ENCODE data around the gene LAMTOR3. TPM values are rescaled to one million over a fixed set of nuclear protein-coding genes. Genes with fewer than 3 reads are reported as not detected.

Gene LAMTOR3
- total and polyA plus RNA-seq, 2 experiments from 2014 or later = 40.8 to 64.5 TPM

- no peaks in the 10 kb centered on the region for H3F3A ChIP-seq (replicated peaks; ENCODE audit: low read depth)
- no peak for DNase-seq (ENCODE audit: low spot score)
- no peaks in the 10 kb centered on the region for H3K4me1 Mint-ChIP-seq
- no peaks in the 10 kb centered on the region for H3K27me3 ChIP-seq (ENCODE audit: insufficient read depth)
- no peak overlapping the region for H3K4me2 ChIP-seq
- H4K20me1 ChIP-seq (replicated peaks; ENCODE audit: insufficient read depth) = no peaks in the 10 kb centered on the region; the same call in 1 of the 2 replicates
- H2AFZ ChIP-seq = no peak overlapping the region
- H3K9me2 ChIP-seq (ENCODE audit: insufficient read depth) = no peaks in the 10 kb centered on the region
- H3K4me1 ChIP-seq (ENCODE audit: insufficient read depth) = no peaks in the 10 kb centered on the region
- H3K27ac Mint-ChIP-seq = no peak overlapping the region
- no peak overlapping the region for H3K27ac ChIP-seq (ENCODE audit: low read depth)
- H3K4me3 ChIP-seq = no peak overlapping the region
- H3K27me3 Mint-ChIP-seq (ENCODE audit: insufficient read depth, low read depth, poor library complexity) = no peaks in the 10 kb centered on the region
- H3K4me3 Mint-ChIP-seq = no peak overlapping the region
- H3K9me3 Mint-ChIP-seq = no peaks in the 10 kb centered on the region
- peaks cover 12% of the 10 kb centered on the region; the same call in 1 of the 2 replicates for H3K36me3 ChIP-seq (ENCODE audit: insufficient read depth)
- H3K36me3 Mint-ChIP-seq (ENCODE audit: low read depth) = peaks cover 32% of the 10 kb centered on the region
- TF ChIP-seq JUNB (IDR thresholded peaks at IDR 0.05; ENCODE audit: unreplicated experiment) = no peak
- TF ChIP-seq REST (IDR thresholded peaks at IDR 0.05; ENCODE audit: unreplicated experiment) = no peak
- no peak for TF ChIP-seq STAT1 (IDR thresholded peaks at IDR 0.05; ENCODE audit: unreplicated experiment)
- TF ChIP-seq NANOG (IDR thresholded peaks at IDR 0.05; ENCODE audit: borderline replicate concordance) = no peak
- TF ChIP-seq EZH2 (IDR thresholded peaks at IDR 0.05; ENCODE audit: low read depth, unreplicated experiment) = no peak
- TF ChIP-seq ZNF462 (CRISPR knock-in tag; IDR thresholded peaks at IDR 0.05) = no peak
- H3K79me2 ChIP-seq (replicated peaks; ENCODE audit: insufficient read depth) = no peaks in the 10 kb centered on the region
- no peak for ATAC-seq
These were observed 23.3 kb upstream of the LAMTOR3 start for GRCh38 chr4:99917575-99917974.

Measured in GM23338 (cell line).